GM19372 (cell line): Measurements from ENCODE around the gene PPIAL4G.
A peak's percentile ranks its signal among the peaks of the same experiment; 100 is the strongest.
"Not testable (repeated sequence)": the region's sequence is repeated elsewhere in the genome, so short reads cannot be mapped to it uniquely, and the experiment has no call there.

ENCODE experiments used
- ATAC-seq: cut with Tn5 transposase; IDR thresholded peaks from one replicate; pipeline ENCODE4 v1.9.1; 2021; ENCODE audit warnings: mild to moderate bottlenecking, low read depth, moderate library complexity; ENCODE audit not compliant: unreplicated experiment

PPIAL4G gene

DNA sequence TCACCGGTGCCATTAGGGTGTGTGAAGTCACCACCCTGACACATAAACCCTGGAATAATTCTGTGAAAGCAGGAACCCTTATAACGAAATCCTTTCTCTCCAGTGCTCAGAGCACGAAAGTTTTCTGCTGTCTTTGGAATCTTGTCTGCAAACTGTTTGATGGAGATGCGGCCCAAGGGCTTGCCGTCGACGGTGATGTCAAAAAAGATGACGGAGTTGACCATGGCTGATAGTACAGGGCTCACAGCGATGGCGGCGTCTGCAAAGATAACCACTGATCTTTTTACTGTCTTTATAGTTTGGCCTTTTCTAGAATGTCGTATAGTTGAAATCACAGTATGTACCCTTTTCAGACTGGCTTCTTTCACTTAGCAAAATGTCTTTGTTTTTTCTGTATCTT is at the start of gene PPIAL4G:
TSS of gene PPIAL4G (minus strand) at position 274 of the 400 bp plus-strand sequence. CDS start at position 224, 50 bp downstream.
- not testable (repeated sequence) for ATAC-seq

DNA sequence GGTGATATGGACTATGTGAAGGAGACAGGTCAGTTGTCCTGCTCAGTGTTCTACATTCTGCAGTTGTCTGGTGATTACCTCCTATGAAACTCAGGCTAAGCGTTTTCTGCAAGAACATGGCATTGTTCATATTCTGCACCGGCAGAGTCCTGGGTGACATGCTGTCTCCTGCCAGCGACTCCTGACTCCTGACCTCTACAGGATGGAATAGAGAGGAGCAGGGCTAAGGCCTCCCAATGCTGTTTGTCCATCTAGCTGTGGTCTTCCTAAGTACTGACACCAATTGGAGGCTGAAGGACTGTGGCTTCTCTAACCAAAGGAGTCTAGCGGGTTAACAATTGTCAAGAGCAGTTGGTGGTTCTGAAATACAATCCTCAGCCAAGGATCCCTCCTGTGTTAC is 49.1 kb upstream of the PPIAL4G start:
- ATAC-seq: not testable (repeated sequence)

DNA sequence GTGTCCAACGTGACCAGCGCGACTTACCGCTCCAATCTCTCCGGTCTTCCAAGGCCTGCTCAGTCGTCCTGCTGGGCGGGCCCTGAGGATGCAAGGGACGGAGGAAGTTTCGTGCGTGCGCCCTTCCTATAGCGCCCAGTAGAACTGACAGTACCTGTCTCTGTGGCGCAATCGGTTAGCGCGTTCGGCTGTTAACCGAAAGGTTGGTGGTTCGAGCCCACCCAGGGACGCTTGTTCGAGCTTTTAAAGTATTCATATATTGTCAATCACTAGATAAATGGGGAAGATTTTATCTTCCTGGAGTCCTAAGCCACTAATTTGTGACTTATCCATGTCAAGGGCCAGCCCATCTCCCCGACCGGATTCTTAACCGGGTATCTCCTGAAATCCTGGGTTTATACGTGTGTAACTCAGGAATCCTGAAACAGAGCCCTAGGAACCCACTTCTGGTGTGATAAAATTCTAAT is 46.0 kb upstream of the PPIAL4G start:
- not testable (repeated sequence) for ATAC-seq

DNA sequence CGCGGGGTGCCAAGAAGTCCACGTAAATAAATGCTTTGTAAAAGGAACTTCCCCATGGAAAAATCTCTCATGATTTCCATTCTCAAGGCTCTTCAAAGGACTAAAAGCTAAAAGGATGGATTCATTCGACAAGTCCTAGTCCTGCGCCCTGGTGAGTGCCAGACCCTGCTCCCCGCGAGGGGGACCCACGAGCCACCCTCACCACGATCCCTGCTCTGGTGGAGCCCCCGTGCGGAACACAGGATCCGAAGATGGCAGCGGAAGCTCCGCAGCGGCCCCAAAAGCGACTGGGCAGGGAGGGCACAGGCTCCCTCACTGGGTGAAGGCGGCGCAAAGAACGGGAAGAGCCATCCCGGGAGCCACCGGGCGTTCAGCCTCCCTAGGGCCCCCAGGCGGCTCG is 45.5 kb upstream of the PPIAL4G start:
- ATAC-seq: not testable (repeated sequence)

DNA sequence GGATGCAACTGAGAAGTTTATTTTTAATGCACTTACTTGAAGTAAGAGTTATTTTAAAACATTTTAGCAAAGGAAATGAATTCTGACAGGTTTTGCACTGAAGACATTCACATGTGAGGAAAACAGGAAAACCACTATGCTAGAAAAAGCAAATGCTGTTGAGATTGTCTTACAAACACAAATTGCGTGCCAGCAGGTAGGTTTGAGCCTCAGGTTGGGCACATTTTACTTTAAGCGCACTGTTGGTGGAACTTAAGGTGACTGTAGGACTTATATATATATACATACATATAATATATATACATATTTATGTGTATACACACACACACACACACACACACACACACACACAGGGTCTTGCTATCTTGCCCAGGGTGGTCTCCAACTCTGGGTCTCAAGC is 43.5 kb upstream of the PPIAL4G start:
- ATAC-seq: not testable (repeated sequence)

DNA sequence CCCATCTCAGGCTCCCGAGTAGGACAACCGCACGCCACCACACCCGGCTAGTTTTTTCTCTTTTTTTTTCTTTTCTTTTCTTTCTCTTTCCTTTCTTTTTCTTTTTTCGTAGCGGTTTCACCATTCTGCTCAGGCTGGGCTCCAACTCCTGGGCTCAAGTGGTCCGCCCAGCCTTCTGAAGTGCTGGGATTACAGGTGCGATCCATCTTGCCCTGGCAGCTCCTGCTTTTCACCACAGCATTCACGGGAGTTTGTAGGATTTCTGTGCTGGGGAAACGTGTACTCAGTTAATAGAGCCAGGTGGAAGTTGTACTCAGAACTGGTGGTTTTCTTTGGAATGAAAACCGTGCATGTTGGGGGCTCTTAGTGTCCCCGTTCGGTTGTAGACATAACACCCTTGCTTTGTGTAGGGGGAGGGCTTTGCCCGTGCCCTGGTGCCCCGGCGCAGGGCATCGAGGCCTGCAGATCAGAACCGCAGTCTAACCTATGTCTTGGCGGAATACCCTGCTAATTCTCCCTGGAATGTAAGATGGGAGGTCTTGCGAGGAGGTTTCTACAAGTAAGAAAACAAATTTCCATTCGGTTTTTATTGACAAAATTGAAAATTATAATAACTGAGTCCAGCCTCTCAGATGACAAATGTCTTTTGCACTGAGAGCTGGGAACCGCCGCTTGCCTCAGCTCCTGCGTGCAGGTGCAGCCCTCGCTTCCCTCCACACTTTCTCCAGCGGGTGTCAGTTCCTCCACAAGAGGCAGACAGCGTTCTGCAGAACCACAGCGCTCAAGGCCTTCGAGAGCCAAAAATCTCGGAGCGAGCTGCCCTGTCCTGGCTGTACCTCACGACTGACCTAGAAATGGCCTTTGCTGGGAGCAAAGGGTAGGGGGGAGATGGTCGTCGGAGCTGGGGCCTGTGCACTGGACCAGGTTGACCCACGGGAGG is 40.4 kb upstream of the PPIAL4G start:
- ATAC-seq: peak; percentile 1

DNA sequence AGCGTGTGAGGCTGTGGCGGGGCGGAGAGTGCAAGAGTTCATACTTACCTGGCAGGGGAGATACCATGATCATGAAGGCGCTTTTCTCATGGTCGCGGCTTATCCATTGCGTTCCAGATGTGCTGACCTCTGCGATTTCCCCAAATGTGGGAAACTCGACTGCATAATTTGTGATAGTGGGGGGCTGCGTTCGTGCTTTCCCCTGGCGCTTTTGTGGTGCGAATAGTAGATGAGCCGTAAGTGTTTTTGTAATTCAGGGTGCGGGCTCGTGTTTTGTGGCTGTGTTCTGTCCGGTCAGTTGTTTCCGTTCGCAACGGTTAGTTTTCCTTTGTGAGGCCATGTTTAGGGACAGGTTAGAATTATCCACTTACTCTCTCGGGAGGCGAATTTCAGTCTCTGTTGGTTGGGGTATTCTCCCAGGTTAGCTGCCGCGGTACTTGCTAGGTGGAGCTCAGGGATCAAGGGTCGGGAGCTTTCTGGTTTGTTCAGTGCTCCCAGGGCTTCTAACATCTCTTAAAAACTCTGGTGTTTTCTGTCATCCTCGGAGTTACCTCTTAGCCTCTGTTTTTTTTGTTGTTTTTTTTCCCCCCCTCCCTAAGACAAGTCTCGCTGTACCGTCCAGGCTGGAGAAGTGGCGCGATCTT is 39.6 kb upstream of the PPIAL4G start:
- ATAC-seq: peak; percentile 78

DNA sequence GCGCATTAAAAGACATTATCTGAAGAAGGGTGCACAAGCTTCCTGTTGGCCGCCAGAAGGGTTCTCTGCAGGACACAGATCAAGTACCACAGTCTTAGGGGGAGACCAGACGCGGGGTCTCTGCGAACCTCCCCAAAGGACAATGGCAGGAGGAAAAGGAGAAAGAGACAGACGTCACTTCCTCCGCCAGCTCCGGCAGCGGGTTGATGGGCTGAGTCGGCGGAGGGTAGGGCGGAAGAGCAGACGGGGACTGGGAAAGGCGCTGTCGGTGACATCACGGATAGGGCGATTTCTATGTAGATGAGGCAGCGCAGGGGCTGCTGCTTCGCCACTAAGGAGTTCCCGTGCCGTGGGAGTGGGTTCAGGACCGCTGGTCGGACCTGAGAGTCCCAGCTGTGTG is 39.0 kb upstream of the PPIAL4G start:
- not testable (repeated sequence) for ATAC-seq

DNA sequence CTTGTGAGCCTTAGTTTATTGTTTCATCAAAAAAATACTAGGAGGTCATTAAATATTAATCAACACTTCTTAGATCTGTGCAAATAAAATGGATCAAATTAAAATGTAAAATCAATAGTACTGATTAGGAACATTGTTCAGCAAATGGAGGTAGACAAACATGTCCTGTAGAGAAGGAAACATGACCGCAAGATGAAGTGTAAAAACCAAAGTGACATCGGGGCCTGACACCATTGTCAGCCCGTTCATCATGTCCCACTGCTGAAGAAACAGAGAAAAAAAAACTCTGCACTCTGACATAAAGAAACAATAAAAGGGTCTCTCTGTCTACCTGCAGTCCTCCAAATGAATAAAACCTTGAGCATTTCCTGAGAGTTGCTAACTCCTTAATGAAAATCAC is 31.2 kb upstream of the PPIAL4G start:
- ATAC-seq: not testable (repeated sequence)

DNA sequence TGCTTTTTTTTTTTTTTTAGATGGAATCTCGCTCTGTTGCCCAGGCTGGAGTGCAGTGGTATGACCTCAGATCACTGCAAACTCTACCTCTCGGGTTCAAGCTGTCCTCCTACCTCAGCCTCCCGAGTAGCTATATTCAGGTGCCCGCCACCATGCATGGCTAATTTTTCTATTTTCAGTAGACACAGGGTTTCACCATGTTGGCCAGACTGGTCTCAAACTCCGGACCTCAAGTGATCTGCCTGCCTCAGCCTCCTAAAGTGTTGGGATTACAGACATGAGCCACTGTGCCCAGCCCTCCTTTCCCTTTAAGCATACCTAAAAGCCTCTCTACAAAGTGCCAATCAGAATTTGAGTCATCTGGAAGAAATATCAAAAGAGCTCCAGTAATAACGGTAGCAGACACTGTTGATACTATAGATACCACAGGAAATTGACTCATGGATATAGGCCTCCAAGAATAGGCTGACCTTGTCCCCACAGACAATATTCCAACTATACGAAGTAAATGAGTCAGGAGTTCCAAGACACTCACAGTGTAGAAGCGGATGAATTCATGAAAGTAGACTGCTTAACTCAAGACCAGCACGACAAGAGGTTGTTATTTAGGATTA is 29.6 kb upstream of the PPIAL4G start:
- not testable (repeated sequence) for ATAC-seq

DNA sequence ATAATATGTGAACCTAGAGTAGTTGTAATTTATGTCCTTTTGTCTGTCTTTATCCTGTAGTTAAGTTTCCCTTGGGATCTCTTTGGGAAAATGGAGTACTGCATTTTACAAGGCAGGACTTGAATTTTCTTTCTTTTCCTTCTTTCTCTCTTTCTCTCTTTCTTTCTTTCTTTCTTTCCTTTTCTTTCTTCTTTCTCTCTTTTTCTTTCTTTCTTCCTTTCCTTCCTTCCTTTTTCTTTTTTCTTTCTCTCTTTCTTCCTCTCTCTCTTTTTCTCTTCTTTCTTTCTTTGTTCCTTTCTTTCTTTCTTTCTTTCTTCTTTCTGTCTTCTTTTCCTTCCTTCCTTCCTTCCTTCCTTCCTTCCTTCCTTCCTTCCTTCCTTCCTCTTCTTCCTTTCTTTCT is 10.8 kb upstream of the PPIAL4G start:
- ATAC-seq: not testable (repeated sequence)

DNA sequence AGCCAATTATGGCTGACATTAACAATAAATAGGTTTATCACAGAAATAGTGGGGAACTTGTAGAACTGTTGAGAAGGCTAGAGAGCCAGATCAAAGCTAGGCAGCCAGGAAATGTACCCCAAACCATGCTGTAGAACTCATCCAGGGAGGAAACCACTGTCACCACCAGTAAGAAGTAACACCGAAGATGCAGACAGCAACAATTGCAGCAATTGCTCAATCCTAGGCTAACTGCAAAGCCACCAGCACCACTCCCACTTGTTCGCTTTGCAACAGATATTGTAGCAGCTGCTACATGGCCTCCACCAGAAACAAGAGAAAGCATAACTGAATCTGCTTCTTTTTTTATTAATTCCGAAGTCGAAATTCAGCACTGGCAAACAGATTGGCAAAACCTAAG is 2.0 kb downstream of the PPIAL4G start:
- ATAC-seq: not testable (repeated sequence)

DNA sequence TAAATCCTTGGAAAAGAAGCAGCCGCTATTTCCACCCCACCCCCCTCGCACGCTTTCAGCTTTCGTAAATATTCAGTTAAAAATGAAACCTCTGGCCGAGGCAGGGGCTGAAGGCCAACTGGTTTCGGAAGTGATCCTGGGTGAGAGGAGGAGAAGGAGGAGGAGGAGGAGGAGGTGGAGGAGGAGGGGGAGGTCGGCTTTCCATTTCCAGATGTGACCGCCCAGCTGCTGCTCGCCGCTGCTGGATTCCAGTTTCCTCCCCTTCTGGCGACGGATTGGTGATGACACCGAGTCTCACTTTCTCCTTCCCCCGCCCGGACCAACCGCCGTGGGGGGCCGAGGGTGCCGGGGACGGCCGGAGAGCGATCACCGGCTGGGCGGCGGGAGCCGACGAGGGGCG is 23.4 kb downstream of the PPIAL4G start:
- not testable (repeated sequence) for ATAC-seq

DNA sequence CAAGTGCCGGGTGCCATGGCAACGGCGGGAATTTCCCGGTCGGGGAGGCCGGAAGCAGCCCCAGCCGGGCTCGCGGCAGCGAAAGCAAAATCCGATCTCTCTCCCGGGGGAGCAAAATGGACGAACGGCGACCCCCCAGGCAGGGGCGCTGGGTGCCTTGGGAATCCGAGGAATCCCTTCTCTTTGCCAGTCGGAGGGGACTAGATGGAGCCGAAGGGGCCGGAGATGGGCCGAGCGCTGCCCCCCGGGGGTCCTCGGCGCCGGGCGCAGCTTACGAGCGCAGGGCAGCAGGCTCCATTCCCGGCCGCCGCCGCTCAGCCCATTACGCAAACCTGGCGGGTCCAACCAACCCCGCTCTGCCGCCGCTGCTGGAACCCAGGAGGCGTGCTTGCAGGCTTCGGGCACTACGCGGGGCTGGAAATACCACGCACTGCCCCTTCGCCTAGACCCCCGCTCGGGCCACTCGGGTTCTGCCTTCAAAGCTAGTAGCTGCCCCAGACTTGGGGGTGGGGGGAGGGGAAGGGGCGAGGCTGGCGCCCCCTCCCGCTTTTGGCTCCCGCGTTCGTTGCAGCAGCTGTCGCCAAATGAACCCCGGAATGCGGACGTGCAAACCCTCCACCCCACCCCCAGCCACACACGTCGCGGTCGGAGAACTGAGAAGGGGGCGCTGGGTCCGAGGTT is 24.1 kb downstream of the PPIAL4G start:
- not testable (repeated sequence) for ATAC-seq

DNA sequence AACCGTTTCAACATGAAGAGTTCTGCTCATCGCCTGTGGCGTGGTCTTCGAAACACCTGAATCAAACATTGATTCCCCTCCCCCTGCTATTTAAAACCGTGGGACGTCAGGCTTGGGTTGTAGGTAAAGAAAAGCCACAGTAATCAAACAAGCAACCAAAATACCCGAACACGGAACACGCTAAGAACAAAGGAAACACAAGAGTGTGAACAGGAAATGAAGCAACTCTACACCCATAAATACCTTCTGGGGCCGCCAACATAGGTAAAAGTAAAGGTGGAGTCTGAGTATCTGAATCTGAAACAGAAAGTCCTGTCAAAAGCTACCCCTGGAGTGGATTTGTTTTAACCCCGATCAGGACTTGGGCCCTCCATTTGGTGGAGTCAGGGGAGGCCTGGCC is 24.7 kb downstream of the PPIAL4G start:
- ATAC-seq: not testable (repeated sequence)

DNA sequence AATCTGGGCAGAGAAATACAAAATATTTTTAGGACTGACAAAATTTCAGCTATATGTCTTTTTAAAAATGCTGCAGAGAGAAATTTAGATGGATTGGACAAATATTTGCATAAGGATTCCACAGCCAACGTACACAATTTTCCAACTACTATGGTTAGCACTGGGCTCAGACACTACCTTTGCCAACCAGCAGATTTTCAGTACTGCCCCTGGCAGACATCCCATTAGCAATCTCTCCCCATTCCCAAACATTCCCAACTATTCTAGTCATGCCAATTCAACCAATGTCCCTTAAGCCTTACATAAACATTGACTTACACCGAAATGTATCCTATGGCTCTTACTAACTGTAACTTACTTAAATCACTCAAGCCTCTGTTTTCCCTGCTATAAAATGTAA is 30.3 kb downstream of the PPIAL4G start:
- not testable (repeated sequence) for ATAC-seq

DNA sequence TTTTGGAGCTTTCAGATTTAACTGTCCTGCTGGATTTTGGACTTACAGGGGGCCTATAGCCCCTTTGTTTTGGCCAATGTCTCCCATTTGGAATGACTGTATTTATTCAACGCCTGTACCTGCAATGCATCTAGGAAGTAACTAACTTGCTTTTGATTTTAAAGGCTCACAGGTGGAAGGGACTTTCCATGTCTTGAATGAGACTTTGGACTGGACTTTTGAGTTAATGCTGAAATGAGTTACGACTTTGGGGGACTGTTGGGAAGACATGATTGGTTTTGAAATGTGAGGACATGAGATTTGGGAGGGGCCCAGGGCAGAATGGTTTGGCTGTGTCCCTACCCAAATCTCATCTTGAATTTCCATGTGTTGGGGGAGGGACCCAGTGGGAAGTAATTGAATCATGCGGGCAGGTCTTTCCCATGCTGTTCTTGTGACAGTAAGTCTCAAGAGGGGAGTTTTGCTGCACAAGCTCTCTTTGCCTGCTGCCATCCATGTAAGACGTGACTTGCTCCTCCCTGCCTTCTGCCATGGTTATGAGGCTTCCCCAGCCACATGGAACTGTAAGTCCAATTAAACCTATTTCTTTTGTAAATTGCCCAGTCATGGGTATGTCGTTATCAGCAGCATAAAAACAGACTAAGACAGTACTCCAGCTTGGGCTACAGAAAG is 43.3 kb downstream of the PPIAL4G start:
- ATAC-seq: not testable (repeated sequence)

DNA sequence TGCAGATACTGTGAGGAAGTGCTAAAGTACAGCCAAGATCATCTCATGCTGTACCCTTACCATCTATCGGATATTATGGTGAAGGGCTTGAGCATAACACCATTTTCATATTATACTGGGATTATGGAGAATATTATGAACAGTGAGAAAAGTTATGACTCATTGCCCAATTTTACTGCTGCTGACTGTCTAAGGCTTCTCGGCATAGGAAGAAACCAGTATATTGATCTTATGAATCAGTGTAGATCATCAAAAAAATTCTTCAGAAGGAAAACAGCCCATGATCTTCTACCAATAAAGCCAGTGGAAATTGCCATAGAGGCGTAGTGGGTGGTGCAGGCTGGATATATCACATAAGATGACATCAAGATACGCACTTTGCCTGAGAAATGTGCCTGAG is 47.7 kb downstream of the PPIAL4G start:
- no peak for ATAC-seq

DNA sequence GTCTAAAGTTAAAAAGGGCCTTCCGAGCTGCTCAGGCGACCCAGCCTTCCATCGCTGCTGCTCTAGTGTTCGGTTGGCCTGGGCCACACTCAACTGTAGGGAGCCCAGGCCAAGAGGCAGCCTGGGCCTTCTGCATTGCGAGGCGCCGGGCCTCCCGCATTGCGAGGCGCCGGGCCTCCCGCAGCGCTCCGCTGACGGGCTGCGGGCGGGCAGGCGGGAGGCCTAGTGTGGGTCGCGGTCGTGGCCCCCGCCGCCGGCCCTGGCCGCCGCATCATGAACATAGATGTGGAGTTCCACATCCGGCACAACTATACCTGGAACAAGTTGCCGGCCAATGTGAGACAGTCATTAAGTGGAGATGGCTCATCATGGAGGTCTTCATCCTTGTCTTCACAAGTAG is 48.3 kb downstream of the PPIAL4G start:
- ATAC-seq: no peak

DNA sequence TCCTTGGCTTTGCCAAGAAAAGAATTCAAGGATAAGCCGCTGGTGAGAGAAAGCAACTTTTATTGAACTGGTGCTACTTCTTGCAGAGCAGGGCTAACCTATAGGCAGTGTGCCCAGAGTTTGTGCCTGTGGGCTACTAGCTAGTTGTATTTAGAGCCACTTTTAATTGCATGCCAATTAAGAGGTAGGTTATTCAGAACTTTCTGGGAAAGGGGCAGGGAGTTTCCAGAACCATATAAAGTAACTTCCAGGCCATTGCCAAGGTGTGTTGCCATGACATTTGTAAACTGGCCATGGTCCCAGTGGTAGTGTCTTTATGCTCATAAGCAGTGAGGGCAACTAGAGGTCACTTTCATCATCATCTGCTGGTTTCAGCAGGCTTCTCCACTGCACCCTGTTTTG is 50.2 kb downstream of the PPIAL4G start:
- ATAC-seq: not testable (repeated sequence)
